ENCODE measurements around the gene PNCK. TPM values are rescaled to one million over a fixed set of nuclear protein-coding genes. Genes with fewer than 3 reads are reported as not detected.

The PNCK gene
- total RNA-seq, 1 experiment from 2014 or later, result 26.8 TPM

- H2AFZ ChIP-seq (ENCODE audit: low read length), result no peak overlapping the region
- no peak overlapping the region for H4K5ac ChIP-seq (ENCODE audit: insufficient read length, low read depth, low read length)
- no peak overlapping the region for H2BK120ac ChIP-seq (ENCODE audit: low read depth, low read length, poor library complexity, severe bottlenecking)
- H3K79me1 ChIP-seq (ENCODE audit: insufficient read depth, low read depth, low read length, poor library complexity, severe bottlenecking), result no peaks in the 10 kb centered on the region
- H3K27ac ChIP-seq (ENCODE audit: insufficient read length, low read depth, low read length), result no peak overlapping the region
- H3K9me3 Mint-ChIP-seq, result peaks cover 46 to 80% of the 10 kb centered on the region in 2 experiments
- H3K14ac ChIP-seq (ENCODE audit: insufficient read depth, low read length), result no peak overlapping the region
- H3K18ac ChIP-seq (ENCODE audit: insufficient read length, low read depth, low read length), result no peak overlapping the region
- peaks cover 8 to 12% of the 10 kb centered on the region in 2 experiments for H3K4me1 Mint-ChIP-seq
- no peak overlapping the region for H2BK20ac ChIP-seq (ENCODE audit: low read depth, low read length, poor library complexity, severe bottlenecking)
- no peak overlapping the region for H4K91ac ChIP-seq (ENCODE audit: insufficient read length, low read depth, low read length)
- H3K4me3 Mint-ChIP-seq, result no peak overlapping the region
- WGBS (ENCODE audit: extremely low coverage, insufficient read length, low lambda C conversion rate), result no CpG with 5 or more reads among the region's 20 CpGs
- H3K23me2 ChIP-seq (ENCODE audit: insufficient read length, low read depth, low read length, poor library complexity, severe bottlenecking), result peaks cover 6% of the 10 kb centered on the region
- no peak overlapping the region for H3K4ac ChIP-seq (ENCODE audit: low read depth, low read length)
- H3K79me2 ChIP-seq (ENCODE audit: insufficient read depth, low read length), result no peaks in the 10 kb centered on the region
- H2BK5ac ChIP-seq (ENCODE audit: insufficient read length, low read length), result no peak overlapping the region
- H4K8ac ChIP-seq (replicated peaks; ENCODE audit: insufficient read length, low read depth, low read length), result no peak overlapping the region
- H3K36me3 Mint-ChIP-seq (ENCODE audit: insufficient read depth in 1 of 3, low read depth in 3 of 3), result peaks cover 0 to 15% (median 2%) of the 10 kb centered on the region in 3 experiments; a peak in 4 of 7 replicates
- H3K4me2 ChIP-seq (ENCODE audit: insufficient read depth, insufficient read length, low read length), result no peak overlapping the region
- H2AK5ac ChIP-seq (ENCODE audit: insufficient read length, low read length), result no peak overlapping the region
- H3K27me3 Mint-ChIP-seq (ENCODE audit: low read depth), result peaks cover 47% of the 10 kb centered on the region
- no peak overlapping the region for H2BK12ac ChIP-seq (ENCODE audit: insufficient read length, low read depth, low read length)
- no peak overlapping the region for H3K56ac ChIP-seq (ENCODE audit: insufficient read length, low read depth, low read length)
- peaks cover 2% of the 10 kb centered on the region for H4K20me1 ChIP-seq (ENCODE audit: control insufficient read depth, insufficient read depth, insufficient read length)
- H3K27me3 ChIP-seq (ENCODE audit: insufficient read depth, low read length), result peaks cover 15% of the 10 kb centered on the region
- H3K23ac ChIP-seq (ENCODE audit: insufficient read length, low read depth, low read length), result no peak overlapping the region
- H3K27ac Mint-ChIP-seq, result no peak overlapping the region
- no peak for TF ChIP-seq CTCF (conservative IDR thresholded peaks at IDR 0.05)
- DNase-seq, result no peak
- H3K4me1 ChIP-seq (ENCODE audit: insufficient read depth, low read length), result no peaks in the 10 kb centered on the region
- no peak overlapping the region for H2BK15ac ChIP-seq (ENCODE audit: low read depth, low read length)
- peaks cover 33% of the 10 kb centered on the region for H3K9me3 ChIP-seq (ENCODE audit: control insufficient read depth, low read depth, low read length)
- H3T11ph ChIP-seq (ENCODE audit: low read length), result no peak overlapping the region
- no peak overlapping the region for H3K9ac ChIP-seq (ENCODE audit: extremely low read depth, insufficient read length, low read length)
These were observed 35.0 kb downstream of the PNCK start for GRCh38 chrX:153638436-153639176.
